8988T (cell line): ENCODE results near the gene C3orf20.
A peak's percentile ranks its signal among the peaks of the same experiment; 100 is the strongest.

Source experiments
- DNase-seq: peaks from one replicate; pipeline ENCODE4 v3.0.0; 2011

Gene C3orf20

GRCh38 chr3:14674841-14675240, at the start of gene C3orf20:
Gene C3orf20, plus strand, starts transcription at chr3:14675141. Its CDS starts 7,573 bp downstream, at chr3:14682714.
- no peak for DNase-seq

GRCh38 chr3:14625443-14625842, 49.5 kb upstream of the C3orf20 start:
- DNase-seq = no peak

GRCh38 chr3:14627815-14628214, 47.1 kb upstream of the C3orf20 start:
- no peak for DNase-seq

- no peak for DNase-seq
These were observed 46.5 kb upstream of the C3orf20 start for GRCh38 chr3:14628406-14628805.

GRCh38 chr3:14630404-14631100, 44.4 kb upstream of the C3orf20 start:
- no peak for DNase-seq

- DNase-seq = no peak
These were observed 43.8 kb upstream of the C3orf20 start for GRCh38 chr3:14631101-14631497.

- DNase-seq = no peak
These were observed 43.1 kb upstream of the C3orf20 start for GRCh38 chr3:14631687-14632441.

GRCh38 chr3:14632442-14632930, 42.5 kb upstream of the C3orf20 start:
- DNase-seq = no peak

- DNase-seq = no peak
These were observed 41.5 kb upstream of the C3orf20 start for GRCh38 chr3:14633417-14633816.

- peak; percentile 52 for DNase-seq
These were observed 41.0 kb upstream of the C3orf20 start for GRCh38 chr3:14633819-14634424.

GRCh38 chr3:14634763-14635400, 40.1 kb upstream of the C3orf20 start:
- DNase-seq = no peak

GRCh38 chr3:14636496-14637087, 38.3 kb upstream of the C3orf20 start:
- no peak for DNase-seq

GRCh38 chr3:14640157-14640562, 34.8 kb upstream of the C3orf20 start:
- DNase-seq = no peak

- no peak for DNase-seq
These were observed 34.2 kb upstream of the C3orf20 start for GRCh38 chr3:14640734-14641133.

- DNase-seq = no peak
These were observed 33.6 kb upstream of the C3orf20 start for GRCh38 chr3:14641346-14641745.

- DNase-seq = no peak
These were observed 29.5 kb upstream of the C3orf20 start for GRCh38 chr3:14645453-14645852.

GRCh38 chr3:14646131-14646573, 28.8 kb upstream of the C3orf20 start:
- DNase-seq = no peak

- no peak for DNase-seq
These were observed 28.1 kb upstream of the C3orf20 start for GRCh38 chr3:14646589-14647413.

GRCh38 chr3:14647976-14648955, 26.7 kb upstream of the C3orf20 start:
- no peak for DNase-seq

- no peak for DNase-seq
These were observed 25.5 kb upstream of the C3orf20 start for GRCh38 chr3:14649466-14649865.

GRCh38 chr3:14650193-14650592, 24.7 kb upstream of the C3orf20 start:
- DNase-seq = no peak
